ENCODE measurements around the gene STARD3NL. TPM values are rescaled to one million over a fixed set of nuclear protein-coding genes. Genes with fewer than 3 reads are reported as not detected.
A peak's percentile ranks its signal among the peaks of the same experiment; 100 is the strongest.

The STARD3NL gene
- polyA plus RNA-seq, 1 donor from 2014 or later: 233 TPM

DNA sequence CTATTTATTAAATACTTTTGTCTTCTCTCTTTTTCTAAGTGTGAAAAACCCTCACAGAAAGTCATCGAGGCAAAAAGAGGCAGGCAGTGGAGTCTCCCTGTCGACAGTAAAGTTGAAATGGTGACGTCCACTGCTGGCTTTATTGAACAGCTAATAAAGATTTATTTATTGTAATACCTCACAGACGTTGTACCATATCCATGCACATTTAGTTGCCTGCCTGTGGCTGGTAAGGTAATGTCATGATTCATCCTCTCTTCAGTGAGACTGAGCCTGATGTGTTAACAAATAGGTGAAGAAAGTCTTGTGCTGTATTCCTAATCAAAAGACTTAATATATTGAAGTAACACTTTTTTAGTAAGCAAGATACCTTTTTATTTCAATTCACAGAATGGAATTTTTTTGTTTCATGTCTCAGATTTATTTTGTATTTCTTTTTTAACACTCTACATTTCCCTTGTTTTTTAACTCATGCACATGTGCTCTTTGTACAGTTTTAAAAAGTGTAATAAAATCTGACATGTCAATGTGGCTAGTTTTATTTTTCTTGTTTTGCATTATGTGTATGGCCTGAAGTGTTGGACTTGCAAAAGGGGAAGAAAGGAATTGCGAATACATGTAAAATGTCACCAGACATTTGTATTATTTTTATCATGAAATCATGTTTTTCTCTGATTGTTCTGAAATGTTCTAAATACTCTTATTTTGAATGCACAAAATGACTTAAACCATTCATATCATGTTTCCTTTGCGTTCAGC, 52.0 kb downstream of the STARD3NL start:
- Histone ChIP-seq H3K36me3 (ENCODE audit: insufficient read depth, low read length) (peaks cover 8% of the 10 kb centered on the region), H3K27me3 (ENCODE audit: insufficient read depth, low read depth, low read length) (no peaks in the 10 kb centered on the region), H3K9me3 (ENCODE audit: low read length) (no peaks in the 10 kb centered on the region), H3K79me2 (replicated peaks; ENCODE audit: insufficient read depth, low read length) (no peaks in the 10 kb centered on the region), H4K20me1 (ENCODE audit: insufficient read depth) (no peaks in the 10 kb centered on the region), H3F3A (ENCODE audit: insufficient read depth, low read length, poor library complexity, severe bottlenecking) (peaks cover 3% of the 10 kb centered on the region), H2AFZ (ENCODE audit: low read depth, low read length) (no peak overlapping the region), H3K9ac (ENCODE audit: low read length) (no peak overlapping the region), H3K4me3 (ENCODE audit: low read length) (no peak overlapping the region), H3K9me2 (ENCODE audit: insufficient read depth, low read length) (no peaks in the 10 kb centered on the region), H3K27ac (ENCODE audit: low read length) (peak overlapping the region; percentile 47), H3K4me2 (ENCODE audit: low read length) (no peak overlapping the region)
- no peak for TF ChIP-seq POLR2AphosphoS5 (IDR thresholded peaks at IDR 0.05)
- no peak for TF ChIP-seq EZH2 (IDR thresholded peaks at IDR 0.05; ENCODE audit: borderline replicate concordance, insufficient read depth, low read length, poor library complexity, severe bottlenecking)
- TF ChIP-seq TAF1 (IDR thresholded peaks at IDR 0.05; ENCODE audit: low read depth): no peak
- no peak for TF ChIP-seq EP300 (conservative IDR thresholded peaks at IDR 0.05; ENCODE audit: poor library complexity, severe bottlenecking)
- TF ChIP-seq MXI1 (conservative IDR thresholded peaks at IDR 0.05; ENCODE audit: poor library complexity, severe bottlenecking): no peak
- no peak for TF ChIP-seq RAD21 (conservative IDR thresholded peaks at IDR 0.05)
- TF ChIP-seq, protein P1, sequence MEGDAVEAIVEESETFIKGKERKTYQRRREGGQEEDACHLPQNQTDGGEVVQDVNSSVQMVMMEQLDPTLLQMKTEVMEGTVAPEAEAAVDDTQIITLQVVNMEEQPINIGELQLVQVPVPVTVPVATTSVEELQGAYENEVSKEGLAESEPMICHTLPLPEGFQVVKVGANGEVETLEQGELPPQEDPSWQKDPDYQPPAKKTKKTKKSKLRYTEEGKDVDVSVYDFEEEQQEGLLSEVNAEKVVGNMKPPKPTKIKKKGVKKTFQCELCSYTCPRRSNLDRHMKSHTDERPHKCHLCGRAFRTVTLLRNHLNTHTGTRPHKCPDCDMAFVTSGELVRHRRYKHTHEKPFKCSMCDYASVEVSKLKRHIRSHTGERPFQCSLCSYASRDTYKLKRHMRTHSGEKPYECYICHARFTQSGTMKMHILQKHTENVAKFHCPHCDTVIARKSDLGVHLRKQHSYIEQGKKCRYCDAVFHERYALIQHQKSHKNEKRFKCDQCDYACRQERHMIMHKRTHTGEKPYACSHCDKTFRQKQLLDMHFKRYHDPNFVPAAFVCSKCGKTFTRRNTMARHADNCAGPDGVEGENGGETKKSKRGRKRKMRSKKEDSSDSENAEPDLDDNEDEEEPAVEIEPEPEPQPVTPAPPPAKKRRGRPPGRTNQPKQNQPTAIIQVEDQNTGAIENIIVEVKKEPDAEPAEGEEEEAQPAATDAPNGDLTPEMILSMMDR (IDR thresholded peaks at IDR 0.05; ENCODE audit: poor library complexity, severe bottlenecking): no peak
- TF ChIP-seq, protein P2, sequence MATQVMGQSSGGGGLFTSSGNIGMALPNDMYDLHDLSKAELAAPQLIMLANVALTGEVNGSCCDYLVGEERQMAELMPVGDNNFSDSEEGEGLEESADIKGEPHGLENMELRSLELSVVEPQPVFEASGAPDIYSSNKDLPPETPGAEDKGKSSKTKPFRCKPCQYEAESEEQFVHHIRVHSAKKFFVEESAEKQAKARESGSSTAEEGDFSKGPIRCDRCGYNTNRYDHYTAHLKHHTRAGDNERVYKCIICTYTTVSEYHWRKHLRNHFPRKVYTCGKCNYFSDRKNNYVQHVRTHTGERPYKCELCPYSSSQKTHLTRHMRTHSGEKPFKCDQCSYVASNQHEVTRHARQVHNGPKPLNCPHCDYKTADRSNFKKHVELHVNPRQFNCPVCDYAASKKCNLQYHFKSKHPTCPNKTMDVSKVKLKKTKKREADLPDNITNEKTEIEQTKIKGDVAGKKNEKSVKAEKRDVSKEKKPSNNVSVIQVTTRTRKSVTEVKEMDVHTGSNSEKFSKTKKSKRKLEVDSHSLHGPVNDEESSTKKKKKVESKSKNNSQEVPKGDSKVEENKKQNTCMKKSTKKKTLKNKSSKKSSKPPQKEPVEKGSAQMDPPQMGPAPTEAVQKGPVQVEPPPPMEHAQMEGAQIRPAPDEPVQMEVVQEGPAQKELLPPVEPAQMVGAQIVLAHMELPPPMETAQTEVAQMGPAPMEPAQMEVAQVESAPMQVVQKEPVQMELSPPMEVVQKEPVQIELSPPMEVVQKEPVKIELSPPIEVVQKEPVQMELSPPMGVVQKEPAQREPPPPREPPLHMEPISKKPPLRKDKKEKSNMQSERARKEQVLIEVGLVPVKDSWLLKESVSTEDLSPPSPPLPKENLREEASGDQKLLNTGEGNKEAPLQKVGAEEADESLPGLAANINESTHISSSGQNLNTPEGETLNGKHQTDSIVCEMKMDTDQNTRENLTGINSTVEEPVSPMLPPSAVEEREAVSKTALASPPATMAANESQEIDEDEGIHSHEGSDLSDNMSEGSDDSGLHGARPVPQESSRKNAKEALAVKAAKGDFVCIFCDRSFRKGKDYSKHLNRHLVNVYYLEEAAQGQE (IDR thresholded peaks at IDR 0.05; ENCODE audit: borderline replicate concordance): no peak

DNA sequence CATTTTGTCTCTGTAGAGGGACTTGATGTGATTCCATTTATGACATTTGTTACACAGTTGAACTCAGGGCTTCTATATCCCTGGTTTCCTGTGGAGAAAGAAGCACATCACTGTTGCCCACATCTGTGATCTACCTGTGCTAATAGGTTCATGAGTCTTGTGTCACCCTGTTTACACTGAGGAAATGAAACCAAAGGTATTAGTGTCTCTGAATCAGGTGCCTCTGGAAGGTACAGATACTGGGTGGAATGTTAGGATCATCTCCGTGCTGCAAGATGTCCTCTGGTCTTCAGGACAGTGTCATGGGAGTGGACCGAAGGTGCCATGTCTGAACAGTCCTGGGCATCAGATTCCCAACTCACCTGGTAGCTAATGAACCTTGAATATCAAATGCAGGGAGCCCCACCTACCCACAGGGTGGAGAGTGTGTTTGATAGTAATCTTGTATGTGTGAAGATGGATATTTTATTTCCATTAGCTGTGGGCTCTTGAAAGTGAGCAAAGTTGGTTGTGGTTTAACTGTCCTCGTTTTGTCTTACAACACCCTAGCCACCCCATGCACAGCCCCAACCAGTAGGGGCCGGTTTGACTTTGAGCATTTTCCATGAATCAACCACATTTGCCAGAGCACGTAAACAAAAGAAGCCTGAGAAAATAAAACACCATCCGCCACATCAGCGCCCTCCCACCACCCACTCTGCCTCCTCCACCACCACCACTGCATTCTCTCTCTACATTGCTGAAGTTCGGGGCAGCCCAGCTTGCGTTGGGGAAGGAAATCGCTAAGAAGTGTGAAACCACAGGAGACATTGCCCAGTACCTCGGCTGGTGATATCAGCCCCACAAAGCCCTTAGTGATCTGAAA, 54.7 kb downstream of the STARD3NL start:
- H3K27me3 ChIP-seq (ENCODE audit: insufficient read depth, low read depth, low read length): no peaks in the 10 kb centered on the region
- no peak overlapping the region for H3K4me3 ChIP-seq (ENCODE audit: low read length)
- TF ChIP-seq TAF1 (IDR thresholded peaks at IDR 0.05; ENCODE audit: low read depth) (no peak), POLR2AphosphoS5 (IDR thresholded peaks at IDR 0.05) (no peak), EP300 (conservative IDR thresholded peaks at IDR 0.05; ENCODE audit: poor library complexity, severe bottlenecking) (no peak), MXI1 (conservative IDR thresholded peaks at IDR 0.05; ENCODE audit: poor library complexity, severe bottlenecking) (no peak), SMC3 (conservative IDR thresholded peaks at IDR 0.05; ENCODE audit: poor library complexity) (no peak), EZH2 (IDR thresholded peaks at IDR 0.05; ENCODE audit: borderline replicate concordance, insufficient read depth, low read length, poor library complexity, severe bottlenecking) (no peak), RAD21 (conservative IDR thresholded peaks at IDR 0.05) (no peak)
- TF ChIP-seq, protein P1 (IDR thresholded peaks at IDR 0.05; ENCODE audit: poor library complexity, severe bottlenecking): no peak
- TF ChIP-seq, protein P2 (IDR thresholded peaks at IDR 0.05; ENCODE audit: borderline replicate concordance): no peak
- H3F3A ChIP-seq (ENCODE audit: insufficient read depth, low read length, poor library complexity, severe bottlenecking): no peaks in the 10 kb centered on the region
- no peaks in the 10 kb centered on the region for H4K20me1 ChIP-seq (ENCODE audit: insufficient read depth)
- H3K9me2 ChIP-seq (ENCODE audit: insufficient read depth, low read length): no peaks in the 10 kb centered on the region
- no peaks in the 10 kb centered on the region for H3K79me2 ChIP-seq (replicated peaks; ENCODE audit: insufficient read depth, low read length)
- no peak overlapping the region for H2AFZ ChIP-seq (ENCODE audit: low read depth, low read length)
- no peak overlapping the region for H3K4me2 ChIP-seq (ENCODE audit: low read length)
- no peak overlapping the region for H3K27ac ChIP-seq (ENCODE audit: low read length)
- peaks cover 8% of the 10 kb centered on the region for H3K36me3 ChIP-seq (ENCODE audit: insufficient read depth, low read length)
- H3K9ac ChIP-seq (ENCODE audit: low read length): no peak overlapping the region
- H3K9me3 ChIP-seq (ENCODE audit: low read length): no peaks in the 10 kb centered on the region

Measured in neural cell (in vitro differentiated cells).